GM18861 (cell line): ENCODE measurements around the gene C11orf91.

Source experiments
- ATAC-seq: cut with Tn5 transposase; IDR thresholded peaks from one replicate; pipeline ENCODE4 v1.9.1; 2021; ENCODE audit not compliant: unreplicated experiment

Gene C11orf91

DNA sequence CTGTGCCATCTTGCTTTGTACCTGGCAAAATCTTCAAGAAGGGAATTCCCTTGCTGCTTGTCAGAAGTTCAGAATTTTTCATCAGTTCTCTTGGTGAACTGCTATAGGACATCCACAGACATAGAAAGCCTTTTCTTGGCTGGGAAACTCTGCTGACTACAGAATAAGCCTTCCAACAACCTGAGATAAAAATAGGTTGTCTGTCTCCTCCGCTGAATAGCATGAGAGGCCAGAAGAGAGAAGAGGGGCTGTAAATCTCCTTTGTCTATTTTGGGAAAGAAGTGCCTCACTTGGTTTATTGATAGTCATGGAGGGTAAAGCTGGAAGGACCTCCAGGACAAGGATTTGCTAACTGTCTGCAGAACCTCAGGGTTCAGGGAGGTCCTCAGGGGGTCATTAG is 48.2 kb downstream of the C11orf91 start:
- ATAC-seq = no peak

DNA sequence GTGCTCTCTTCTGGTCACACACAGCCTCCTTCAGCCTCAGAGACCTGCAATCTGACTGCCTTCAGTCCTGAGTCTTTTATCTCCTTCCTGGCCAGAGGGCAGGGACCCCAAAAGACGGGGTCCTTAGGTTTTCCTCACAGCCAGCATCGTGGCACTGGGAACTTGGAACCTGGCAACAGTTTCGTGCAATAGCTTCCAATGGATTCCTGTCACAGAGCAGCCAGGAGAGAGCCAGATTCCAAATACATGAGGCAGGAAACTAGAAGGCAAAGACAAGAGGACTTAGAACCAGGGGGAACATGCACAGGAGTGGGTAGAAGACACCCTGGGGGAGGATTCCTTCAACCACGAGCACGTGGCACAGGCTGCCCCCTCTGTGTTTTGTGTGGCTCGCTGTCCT is 48.6 kb downstream of the C11orf91 start:
- no peak for ATAC-seq

DNA sequence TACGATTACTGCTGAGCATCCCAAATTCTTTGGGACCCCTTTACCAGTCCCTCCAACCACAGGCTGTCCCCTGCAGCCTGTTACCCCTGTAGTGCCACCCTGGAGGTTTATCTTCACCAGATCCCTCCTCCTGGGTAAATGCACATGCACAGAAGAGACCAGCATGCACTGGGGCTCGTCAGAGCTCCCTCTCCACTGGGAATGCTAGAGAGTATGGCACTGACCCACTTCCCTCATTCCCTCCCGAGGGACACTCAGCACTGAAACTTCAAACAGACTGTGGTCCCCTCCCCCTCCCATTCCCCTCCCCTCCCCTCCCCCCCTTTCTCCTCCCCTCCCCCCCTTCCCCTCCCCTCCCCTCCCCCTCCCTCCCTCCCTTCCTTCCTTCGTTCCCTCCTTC is 49.1 kb downstream of the C11orf91 start:
- no peak for ATAC-seq

DNA sequence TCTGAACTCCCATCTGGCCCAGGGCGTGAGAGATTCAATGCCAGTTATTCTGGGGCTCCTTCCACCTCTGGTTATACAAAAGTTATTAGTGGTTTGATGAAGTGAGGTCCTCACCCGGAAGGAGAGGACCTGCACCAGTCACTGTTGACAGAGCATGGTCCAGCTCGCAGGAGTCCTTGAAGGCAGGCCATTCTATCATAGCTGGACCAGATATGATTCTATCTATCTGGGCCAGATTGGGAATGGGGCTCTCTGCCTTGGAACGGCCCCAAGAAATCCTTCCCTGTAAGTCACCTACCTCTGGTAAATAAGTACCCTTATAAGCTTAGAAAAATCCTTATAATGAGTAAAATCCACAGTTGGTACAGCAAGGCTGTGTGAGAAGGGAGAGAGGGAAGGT is 50.7 kb downstream of the C11orf91 start:
- ATAC-seq = no peak
